Occipital lobe (tissue), 2 donors: ENCODE results near the gene GLT6D1. TPM values are rescaled to one million over a fixed set of nuclear protein-coding genes. Genes with fewer than 3 reads are reported as not detected.
A peak's percentile ranks its signal among the peaks of the same experiment; 100 is the strongest.
"Not testable (repeated sequence)": the region's sequence is repeated elsewhere in the genome, so short reads cannot be mapped to it uniquely, and the experiment has no call there.

Experiments
- DNase-seq: peaks from one replicate; lab custom pipeline; 2025; lab: John Stamatoyannopoulos, UW
- total RNA-seq: library from RNA; depleted of rRNA; stranded (reverse); fragments of >200 nt; gene quantifications from one replicate; pipeline ENCODE4 v1.2.3, GENCODE V29; 2014

The GLT6D1 gene
- total RNA-seq, 1 donor from 2014 or later, result not detected

GRCh38 chr9:135665795-135666189, 26.5 kb upstream of the GLT6D1 start:
- DNase-seq, result no peak

DNA sequence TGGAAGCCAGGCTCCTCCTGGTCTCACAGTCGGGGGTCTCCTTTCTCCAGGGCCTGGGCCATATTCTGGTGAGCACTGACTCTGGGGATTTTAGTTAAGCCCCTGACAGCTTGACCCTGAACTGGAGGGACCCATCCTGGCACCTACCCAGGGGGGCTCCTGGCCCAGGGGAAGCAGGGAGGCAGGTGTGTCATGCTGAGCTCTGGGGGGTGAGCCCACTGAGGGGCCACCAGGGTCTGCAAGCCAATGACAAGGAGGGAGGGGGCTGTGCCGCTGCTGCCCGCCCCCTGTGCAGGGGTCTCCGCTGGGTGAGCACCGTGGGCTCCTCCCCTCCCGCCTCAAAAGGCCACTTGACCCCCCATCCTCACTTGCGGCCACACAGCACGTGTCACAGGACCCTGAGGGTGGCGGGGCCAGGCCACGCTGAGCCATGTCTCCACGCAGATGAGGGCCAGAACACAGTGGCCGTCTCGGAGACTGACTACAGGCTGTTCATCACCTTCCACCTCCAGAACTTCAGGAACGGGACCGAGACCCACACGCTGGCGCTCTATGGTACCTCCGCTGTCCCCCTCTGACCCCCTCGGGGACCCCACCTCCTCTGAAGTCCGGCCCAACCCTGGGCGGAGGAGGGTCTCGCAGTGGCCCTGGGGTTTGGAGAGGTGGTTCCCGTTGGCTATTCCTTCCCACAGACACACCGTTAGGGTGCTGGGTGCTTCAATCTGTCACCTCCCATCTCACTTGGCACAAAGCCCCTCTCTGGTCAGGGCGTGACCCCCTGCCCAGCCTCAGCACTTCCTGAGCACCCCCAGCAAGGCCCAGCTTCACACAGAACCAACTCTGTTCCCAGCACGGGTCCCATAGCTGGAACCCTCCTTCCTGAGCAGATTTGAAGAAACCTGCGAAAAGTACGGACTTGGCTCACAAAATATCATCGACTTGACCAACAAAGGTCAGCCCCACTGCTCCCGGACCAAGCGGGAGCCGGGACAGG, 25.8 kb upstream of the GLT6D1 start:
- DNase-seq, result no peak

- no peak for DNase-seq
These were observed 24.9 kb upstream of the GLT6D1 start for GRCh38 chr9:135664266-135664665.

GRCh38 chr9:135663857-135664256, 24.5 kb upstream of the GLT6D1 start:
- no peak for DNase-seq

GRCh38 chr9:135663451-135663770, 24.1 kb upstream of the GLT6D1 start:
- no peak for DNase-seq

DNA sequence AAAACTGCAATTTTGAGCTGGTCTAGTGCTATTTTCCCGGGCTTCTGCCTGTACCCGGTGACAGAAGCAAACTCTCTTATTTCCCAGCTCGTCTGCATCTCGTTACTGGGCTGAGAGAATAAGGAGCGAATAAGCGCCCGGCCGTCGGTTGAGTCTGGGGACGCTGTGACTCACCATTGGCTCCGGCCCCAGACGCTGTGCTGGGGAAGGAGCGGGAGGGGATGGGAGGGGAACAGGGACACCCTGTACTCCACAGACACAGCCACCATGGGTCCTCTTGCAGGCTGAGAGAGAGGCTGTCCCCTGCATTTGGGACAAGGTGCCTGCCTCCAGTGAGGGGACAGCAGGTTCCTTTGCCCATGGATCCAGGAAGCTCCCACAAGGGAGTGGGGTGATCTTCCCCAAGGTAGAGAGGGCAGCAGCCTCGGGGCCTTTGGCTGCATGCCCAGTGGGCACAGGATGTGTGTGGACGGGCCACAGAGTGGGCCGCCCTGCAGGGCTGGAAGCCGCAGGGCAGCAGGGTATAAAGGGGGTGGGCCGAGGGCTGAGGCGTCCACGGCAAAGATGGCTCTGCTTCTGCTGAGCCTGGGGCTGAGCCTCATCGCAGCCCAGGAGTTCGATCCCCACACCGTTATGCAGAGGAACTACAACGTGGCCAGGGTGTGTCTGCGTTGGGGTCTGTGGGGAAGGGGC, 23.6 kb upstream of the GLT6D1 start, which contains the start of gene LCN9:
LCN9 (plus strand) TSS at position 552 of the 693 bp plus-strand sequence; CDS start at position 565, 13 bp downstream.
- peak; percentile 50 for DNase-seq

- DNase-seq, result no peak
These were observed 22.6 kb upstream of the GLT6D1 start for GRCh38 chr9:135661816-135662560.

GRCh38 chr9:135660407-135660806, 21.1 kb upstream of the GLT6D1 start:
- DNase-seq, result no peak

DNA sequence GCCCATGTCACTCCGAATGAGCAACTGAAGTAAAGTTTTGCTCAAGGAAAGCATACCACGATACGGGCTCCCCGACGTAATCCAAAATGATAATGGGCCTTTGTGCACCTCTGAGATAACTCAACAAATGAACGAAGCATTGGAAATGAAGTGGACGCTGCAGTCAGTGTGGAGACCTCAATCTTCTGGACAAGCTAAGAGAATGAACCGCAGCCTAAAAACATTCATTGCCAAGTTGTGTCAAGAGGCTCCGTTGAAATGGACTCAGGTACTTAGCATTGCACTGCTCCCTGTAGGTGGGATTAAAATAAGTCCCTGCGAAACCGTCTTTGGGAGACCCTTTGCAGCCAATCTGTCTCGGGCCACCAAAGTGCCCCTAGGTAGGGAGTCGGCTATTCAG, 19.9 kb upstream of the GLT6D1 start:
- no peak for DNase-seq

GRCh38 chr9:135657416-135657815, 18.1 kb upstream of the GLT6D1 start:
- no peak for DNase-seq

DNA sequence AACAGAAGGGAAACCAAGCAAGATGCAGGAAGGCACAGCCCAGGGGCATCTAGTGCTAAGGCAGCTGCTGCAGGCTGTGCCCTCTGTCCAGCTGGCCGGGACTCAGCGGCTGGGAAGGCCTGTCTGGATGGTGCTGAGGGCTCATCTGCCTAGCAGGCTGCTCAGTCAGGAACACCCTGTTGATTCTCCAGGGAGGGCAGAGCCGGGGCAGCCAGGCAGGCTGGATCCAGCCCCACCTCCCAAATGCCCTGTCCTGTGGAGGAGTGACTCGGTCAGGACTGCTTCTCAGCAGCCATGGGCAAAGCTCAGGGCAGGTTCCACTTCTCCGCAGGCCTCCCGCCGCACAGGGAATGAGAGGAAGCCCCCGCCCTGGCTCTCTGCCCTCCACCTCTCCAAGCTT, 16.0 kb upstream of the GLT6D1 start:
- no peak for DNase-seq

DNA sequence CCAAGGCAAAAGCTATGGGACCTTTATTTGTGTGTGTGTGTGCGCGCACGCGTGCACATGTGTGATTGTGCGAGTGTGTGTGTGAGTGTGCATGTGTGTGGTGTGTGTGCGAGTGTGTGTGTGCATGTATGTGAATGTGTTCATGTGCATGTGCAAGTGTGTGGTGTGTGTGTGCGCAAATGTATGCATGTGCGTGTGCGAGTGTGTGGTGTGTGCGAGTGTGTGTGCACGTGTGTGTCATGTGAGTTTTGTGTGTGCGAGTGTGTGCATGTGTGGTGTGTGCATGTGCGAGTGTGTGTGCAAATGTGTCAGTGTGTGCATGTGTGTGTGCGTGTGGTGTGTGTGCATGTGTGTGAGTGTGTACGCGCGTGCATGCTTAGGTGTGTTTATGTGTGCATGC, 11.1 kb upstream of the GLT6D1 start:
- no peak for DNase-seq

GRCh38 chr9:135649508-135649907, 10.2 kb upstream of the GLT6D1 start:
- DNase-seq, result no peak

DNA sequence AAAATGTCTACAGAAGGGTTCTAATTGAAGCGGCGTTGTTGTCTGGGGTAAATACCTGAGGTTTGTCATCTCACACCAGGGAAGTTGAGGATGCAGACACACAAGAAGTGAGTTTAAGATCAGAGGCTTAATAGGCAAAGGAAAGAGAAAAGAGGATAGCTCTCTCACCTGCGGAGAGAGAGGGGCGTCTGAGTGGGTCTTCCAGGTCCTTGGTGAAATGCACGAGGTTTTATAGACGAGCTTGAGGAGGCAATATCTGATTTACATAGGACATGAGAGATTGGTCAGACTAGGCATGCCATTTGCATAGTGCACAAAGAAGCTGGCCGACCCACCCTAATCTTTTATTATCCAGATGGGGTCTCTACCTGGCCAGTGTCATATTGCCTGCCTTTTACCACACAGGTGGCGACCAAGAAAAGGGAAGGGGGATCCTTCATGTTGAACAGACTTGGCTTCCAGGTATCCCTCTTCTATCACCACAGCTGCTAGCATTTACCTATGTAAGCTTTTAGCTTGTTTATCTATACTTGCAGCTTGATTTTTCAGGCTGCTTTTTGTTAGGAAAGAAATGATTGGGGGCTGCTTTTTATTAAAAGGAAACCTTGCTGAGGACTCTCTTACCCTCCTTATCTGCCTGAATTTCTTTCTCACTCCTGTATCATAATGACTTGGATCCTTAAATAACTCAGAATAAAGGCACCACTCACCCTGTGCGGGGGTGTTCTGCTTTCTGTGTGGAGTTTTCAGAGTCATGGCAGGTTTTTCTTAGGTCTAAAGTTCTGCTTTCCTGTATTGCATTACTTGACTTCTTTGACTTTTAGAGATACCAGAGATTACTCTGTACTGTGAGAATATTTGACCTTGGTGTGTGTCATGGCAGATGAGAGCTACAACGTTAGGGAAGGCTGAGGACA, 9.4 kb upstream of the GLT6D1 start:
- DNase-seq, result no peak

DNA sequence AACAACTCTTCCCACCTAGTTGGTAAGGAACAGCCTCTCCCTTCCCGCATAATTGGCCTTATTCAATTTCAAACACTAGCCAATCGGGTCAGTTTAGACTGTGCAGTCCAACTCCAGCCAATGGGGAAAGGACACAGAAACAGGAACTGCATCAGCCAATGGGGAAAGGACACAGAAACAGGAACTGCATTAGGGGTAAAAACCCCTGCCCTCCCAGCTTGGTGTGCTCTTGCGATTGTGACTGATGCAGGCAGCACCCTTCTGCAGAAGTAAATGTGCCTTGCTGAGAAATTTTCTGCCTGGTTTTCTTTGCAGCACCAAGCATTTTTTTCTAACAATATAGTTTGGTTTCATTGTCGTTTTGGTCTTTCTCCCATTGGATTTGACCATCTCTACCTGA, 8.5 kb upstream of the GLT6D1 start:
- DNase-seq, result no peak

DNA sequence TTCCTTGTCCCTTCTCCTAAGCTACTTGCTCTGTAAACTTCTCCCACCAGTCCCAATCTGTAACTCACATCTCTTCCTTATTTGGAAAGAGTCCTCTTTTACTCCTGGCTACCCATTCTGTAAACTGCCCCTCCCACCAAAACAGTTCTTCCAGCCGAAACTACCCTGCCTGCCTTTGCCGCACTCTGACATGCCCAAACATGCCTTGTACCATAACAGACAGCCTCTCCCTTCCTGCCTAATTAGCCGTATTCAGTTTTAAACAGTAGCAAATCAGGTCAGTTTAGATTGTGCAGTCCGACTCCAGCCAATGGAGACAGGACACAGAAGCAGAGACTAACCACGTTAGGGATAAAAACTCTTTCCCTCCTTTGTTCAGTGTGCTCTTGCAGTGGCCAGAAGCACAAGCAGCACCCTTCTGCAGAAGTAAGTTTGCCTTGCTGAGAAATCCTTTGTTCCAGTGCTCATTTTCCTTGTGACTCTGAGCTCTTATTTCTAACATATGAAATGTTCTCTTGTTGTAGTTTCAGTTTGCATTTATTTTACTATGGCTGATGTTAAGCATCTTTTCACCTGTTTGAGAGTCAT, 5.4 kb upstream of the GLT6D1 start:
- DNase-seq, result no peak

DNA sequence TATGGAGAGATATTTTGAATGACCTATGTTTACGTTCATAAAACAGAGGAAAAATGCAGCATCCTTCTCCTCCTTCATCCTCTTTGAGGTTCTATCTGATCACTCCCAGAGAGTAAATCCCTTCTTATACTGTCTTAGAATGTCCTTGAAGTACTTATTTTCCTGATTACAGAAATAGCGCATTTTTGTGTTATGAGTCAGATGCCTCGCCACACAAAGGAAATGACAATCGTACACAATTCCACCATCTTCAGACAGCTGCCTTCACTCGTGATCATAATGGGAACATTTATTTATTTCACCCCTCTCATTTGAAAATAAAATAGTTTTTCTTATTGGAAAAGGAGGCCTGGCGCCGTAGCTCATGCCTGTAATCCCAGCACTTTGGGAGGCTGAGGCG, 2.4 kb upstream of the GLT6D1 start:
- no peak for DNase-seq

DNA sequence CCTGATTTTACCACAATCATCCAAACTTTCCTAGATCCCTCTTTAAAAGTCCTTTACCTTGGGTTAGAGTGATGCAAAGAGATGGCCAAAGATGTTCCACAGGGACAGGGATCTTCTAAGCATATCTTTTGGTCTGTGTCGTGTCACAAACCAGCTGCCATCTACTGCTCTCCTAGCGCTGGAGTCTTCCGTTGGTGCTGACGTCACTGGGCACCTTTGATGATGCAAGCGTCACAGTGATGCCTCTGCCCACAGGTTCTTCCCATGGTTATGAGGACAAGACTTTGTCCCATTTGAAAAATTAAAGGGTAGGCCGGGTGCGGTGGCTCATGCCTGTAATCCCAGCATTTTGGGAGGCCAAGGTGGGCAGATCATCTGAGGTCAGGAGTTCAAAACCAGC, 1.7 kb upstream of the GLT6D1 start:
- no peak for DNase-seq

DNA sequence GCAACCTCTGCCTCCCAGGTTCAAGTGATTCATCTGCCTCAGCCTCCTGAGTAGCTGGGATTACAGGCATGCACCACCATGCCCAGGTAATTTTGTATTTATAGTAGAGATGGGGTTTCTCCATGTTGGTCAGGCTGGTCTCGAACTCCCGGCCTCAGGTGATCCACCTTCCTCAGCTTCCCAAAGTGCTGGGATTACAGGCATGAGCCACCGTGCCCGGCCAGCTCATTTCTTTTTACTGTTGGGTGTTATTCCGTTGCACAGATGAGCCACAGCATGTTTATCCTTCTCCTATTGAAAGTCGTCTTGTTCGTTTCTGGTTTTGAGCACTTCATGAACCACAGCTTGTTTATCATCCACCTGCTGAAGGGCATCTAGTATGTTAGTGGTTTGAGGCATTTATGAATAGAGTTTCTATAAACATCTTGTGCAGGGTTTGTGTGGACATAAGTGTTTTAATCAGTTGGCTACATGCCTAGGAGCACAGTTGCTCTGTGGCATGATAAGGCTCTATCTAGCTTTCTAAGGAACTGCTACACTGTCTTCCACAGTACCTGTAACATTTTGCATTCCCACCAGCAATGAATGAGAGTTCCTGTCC, 2.3 kb downstream of the GLT6D1 start:
- DNase-seq, result not testable (repeated sequence)

DNA sequence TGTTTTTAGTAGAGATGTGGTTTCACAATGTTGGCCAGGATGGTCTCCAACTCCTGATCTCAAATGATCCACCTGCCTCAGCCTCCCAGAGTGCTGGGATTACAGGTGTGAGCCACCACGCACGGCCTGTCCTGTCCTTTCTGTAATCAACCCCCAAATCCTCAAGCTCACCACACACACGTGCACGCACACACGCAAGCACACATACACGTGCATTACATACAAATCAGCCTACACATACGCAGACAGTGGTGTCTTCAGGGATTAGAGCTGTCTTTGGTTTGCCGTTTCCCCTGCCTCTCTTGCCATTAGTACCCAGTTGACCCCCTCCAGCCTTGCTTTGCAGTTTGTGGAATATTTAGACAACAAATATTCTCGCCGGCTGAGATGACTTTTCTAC, 6.5 kb downstream of the GLT6D1 start:
- DNase-seq, result no peak
